ENCODE measurements around the gene ZMYM4. TPM values are rescaled to one million over a fixed set of nuclear protein-coding genes. Genes with fewer than 3 reads are reported as not detected.
A peak's percentile ranks its signal among the peaks of the same experiment; 100 is the strongest.

The ZMYM4 gene
- total RNA-seq, 1 donor from 2014 or later, result 64.8 TPM

GRCh38 chr1:35449334-35450008 lies 181.0 kb downstream of the ZMYM4 start:
- DNase-seq, result no peak
- Mint-ChIP-seq H3K27ac (ENCODE audit: unreplicated experiment) (no peak overlapping the region), H3K4me1 (ENCODE audit: low read depth, unreplicated experiment) (peaks cover 3% of the 10 kb centered on the region), H3K36me3 (ENCODE audit: unreplicated experiment) (no peaks in the 10 kb centered on the region), H3K4me3 (ENCODE audit: unreplicated experiment) (no peak overlapping the region), H3K27me3 (ENCODE audit: unreplicated experiment) (peaks cover 3% of the 10 kb centered on the region), H3K9me3 (ENCODE audit: unreplicated experiment) (no peaks in the 10 kb centered on the region)
- no peak for TF ChIP-seq CTCF (IDR thresholded peaks at IDR 0.05; ENCODE audit: partially characterized antibody, unreplicated experiment)

GRCh38 chr1:35451125-35451528 lies 182.6 kb downstream of the ZMYM4 start:
- Mint-ChIP-seq H3K27ac (ENCODE audit: unreplicated experiment) (no peak overlapping the region), H3K36me3 (ENCODE audit: unreplicated experiment) (no peaks in the 10 kb centered on the region), H3K27me3 (ENCODE audit: unreplicated experiment) (peaks cover 3% of the 10 kb centered on the region)

GRCh38 chr1:35452106-35452774 lies 183.7 kb downstream of the ZMYM4 start:
- Mint-ChIP-seq H3K9me3 (ENCODE audit: unreplicated experiment) (no peaks in the 10 kb centered on the region), H3K27me3 (ENCODE audit: unreplicated experiment) (peaks cover 3% of the 10 kb centered on the region), H3K4me1 (ENCODE audit: low read depth, unreplicated experiment) (peaks cover 3% of the 10 kb centered on the region), H3K27ac (ENCODE audit: unreplicated experiment) (no peak overlapping the region), H3K4me3 (ENCODE audit: unreplicated experiment) (no peak overlapping the region), H3K36me3 (ENCODE audit: unreplicated experiment) (no peaks in the 10 kb centered on the region)
- no peak for DNase-seq
- TF ChIP-seq CTCF (IDR thresholded peaks at IDR 0.05; ENCODE audit: partially characterized antibody, unreplicated experiment), result no peak

More at GRCh38 chr1:35451125-35451528, 182.6 kb downstream of the ZMYM4 start:
- Mint-ChIP-seq H3K9me3 (ENCODE audit: unreplicated experiment) (no peaks in the 10 kb centered on the region), H3K4me1 (ENCODE audit: low read depth, unreplicated experiment) (peaks cover 3% of the 10 kb centered on the region), H3K4me3 (ENCODE audit: unreplicated experiment) (no peak overlapping the region)
- peak; percentile 74 for TF ChIP-seq CTCF (IDR thresholded peaks at IDR 0.05; ENCODE audit: partially characterized antibody, unreplicated experiment)
- peak; percentile 90 for DNase-seq

GRCh38 chr1:35453031-35453430 lies 184.5 kb downstream of the ZMYM4 start:
- Mint-ChIP-seq H3K4me3 (ENCODE audit: unreplicated experiment) (no peak overlapping the region), H3K4me1 (ENCODE audit: low read depth, unreplicated experiment) (peaks cover 3% of the 10 kb centered on the region), H3K27me3 (ENCODE audit: unreplicated experiment) (peaks cover 3% of the 10 kb centered on the region), H3K36me3 (ENCODE audit: unreplicated experiment) (no peaks in the 10 kb centered on the region), H3K27ac (ENCODE audit: unreplicated experiment) (no peak overlapping the region), H3K9me3 (ENCODE audit: unreplicated experiment) (no peaks in the 10 kb centered on the region)
- no peak for DNase-seq
- no peak for TF ChIP-seq CTCF (IDR thresholded peaks at IDR 0.05; ENCODE audit: partially characterized antibody, unreplicated experiment)

GRCh38 chr1:35454176-35454575 lies 185.7 kb downstream of the ZMYM4 start:
- H3K27me3 Mint-ChIP-seq (ENCODE audit: unreplicated experiment), result peaks cover 5% of the 10 kb centered on the region
- H3K4me1 Mint-ChIP-seq (ENCODE audit: low read depth, unreplicated experiment), result peaks cover 3% of the 10 kb centered on the region

More at GRCh38 chr1:35454176-35454575, 185.7 kb downstream of the ZMYM4 start:
- Mint-ChIP-seq H3K9me3 (ENCODE audit: unreplicated experiment) (no peaks in the 10 kb centered on the region), H3K27ac (ENCODE audit: unreplicated experiment) (no peak overlapping the region), H3K36me3 (ENCODE audit: unreplicated experiment) (no peaks in the 10 kb centered on the region), H3K4me3 (ENCODE audit: unreplicated experiment) (no peak overlapping the region)
- no peak for TF ChIP-seq CTCF (IDR thresholded peaks at IDR 0.05; ENCODE audit: partially characterized antibody, unreplicated experiment)
- DNase-seq, result no peak
